ENCODE results near the gene ITPR3.

DNA sequence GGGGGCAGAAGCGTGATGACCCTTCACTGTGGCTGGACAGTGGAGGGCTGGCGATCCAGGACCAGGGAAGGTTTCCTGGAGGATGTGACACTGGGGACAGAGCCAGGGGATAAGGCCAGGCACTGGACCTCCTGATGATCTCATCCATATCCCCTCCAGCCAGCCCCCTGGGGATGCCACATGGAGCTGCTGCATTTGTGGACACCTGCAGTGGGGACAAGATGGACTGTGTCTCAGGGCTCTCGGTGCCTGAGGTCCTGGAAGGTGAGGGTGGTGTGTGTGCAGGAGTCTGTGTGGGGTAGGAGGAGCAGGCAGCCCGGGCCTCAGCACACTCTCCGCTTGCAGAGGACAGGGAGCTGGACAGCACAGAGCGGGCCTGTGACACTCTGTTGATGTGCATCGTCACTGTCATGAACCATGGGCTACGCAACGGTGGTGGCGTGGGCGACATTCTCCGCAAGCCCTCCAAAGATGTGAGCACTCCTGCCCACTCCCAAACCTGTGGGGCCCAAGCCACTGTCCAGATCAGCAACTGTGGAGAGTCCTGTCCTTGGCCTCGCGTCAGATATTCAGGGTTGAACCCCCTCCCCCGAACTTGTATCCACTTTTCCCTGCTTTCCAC lies 70.4 kb downstream of the ITPR3 start:
- TF ChIP-seq, protein P1, sequence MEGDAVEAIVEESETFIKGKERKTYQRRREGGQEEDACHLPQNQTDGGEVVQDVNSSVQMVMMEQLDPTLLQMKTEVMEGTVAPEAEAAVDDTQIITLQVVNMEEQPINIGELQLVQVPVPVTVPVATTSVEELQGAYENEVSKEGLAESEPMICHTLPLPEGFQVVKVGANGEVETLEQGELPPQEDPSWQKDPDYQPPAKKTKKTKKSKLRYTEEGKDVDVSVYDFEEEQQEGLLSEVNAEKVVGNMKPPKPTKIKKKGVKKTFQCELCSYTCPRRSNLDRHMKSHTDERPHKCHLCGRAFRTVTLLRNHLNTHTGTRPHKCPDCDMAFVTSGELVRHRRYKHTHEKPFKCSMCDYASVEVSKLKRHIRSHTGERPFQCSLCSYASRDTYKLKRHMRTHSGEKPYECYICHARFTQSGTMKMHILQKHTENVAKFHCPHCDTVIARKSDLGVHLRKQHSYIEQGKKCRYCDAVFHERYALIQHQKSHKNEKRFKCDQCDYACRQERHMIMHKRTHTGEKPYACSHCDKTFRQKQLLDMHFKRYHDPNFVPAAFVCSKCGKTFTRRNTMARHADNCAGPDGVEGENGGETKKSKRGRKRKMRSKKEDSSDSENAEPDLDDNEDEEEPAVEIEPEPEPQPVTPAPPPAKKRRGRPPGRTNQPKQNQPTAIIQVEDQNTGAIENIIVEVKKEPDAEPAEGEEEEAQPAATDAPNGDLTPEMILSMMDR (IDR thresholded peaks at IDR 0.05) = no peak
- no peak for TF ChIP-seq POLR2A (IDR thresholded peaks at IDR 0.05)
- no peak for TF ChIP-seq EP300 (IDR thresholded peaks at IDR 0.05)
